ENCODE results near the gene ZKSCAN1. TPM values are rescaled to one million over a fixed set of nuclear protein-coding genes. Genes with fewer than 3 reads are reported as not detected.

ZKSCAN1 gene
- total RNA-seq, 1 experiment from 2014 or later: 29.8 TPM

- TF ChIP-seq CTCF (conservative IDR thresholded peaks at IDR 0.05): no peak
- no peak for DNase-seq
- H3K9me3 ChIP-seq (ENCODE audit: control insufficient read depth, low read depth, low read length): peaks cover 60% of the 10 kb centered on the region
These were observed 55.8 kb downstream of the ZKSCAN1 start for GRCh38 chr7:100071018-100071723.

More at GRCh38 chr7:100071018-100071723, 55.8 kb downstream of the ZKSCAN1 start:
- Histone ChIP-seq H2BK20ac (ENCODE audit: low read depth, low read length, poor library complexity, severe bottlenecking) (no peak overlapping the region), H4K91ac (ENCODE audit: insufficient read length, low read depth, low read length) (no peak overlapping the region), H2AFZ (ENCODE audit: low read length) (no peak overlapping the region), H2BK120ac (ENCODE audit: low read depth, low read length, poor library complexity, severe bottlenecking) (no peak overlapping the region), H4K20me1 (ENCODE audit: control insufficient read depth, insufficient read depth, insufficient read length) (no peaks in the 10 kb centered on the region), H3K27me3 (ENCODE audit: insufficient read depth, low read length) (no peaks in the 10 kb centered on the region), H3K79me1 (ENCODE audit: insufficient read depth, low read depth, low read length, poor library complexity, severe bottlenecking) (no peaks in the 10 kb centered on the region), H3T11ph (ENCODE audit: low read length) (no peak overlapping the region), H3K56ac (ENCODE audit: insufficient read length, low read depth, low read length) (no peak overlapping the region), H3K9ac (ENCODE audit: extremely low read depth, insufficient read length, low read length) (no peak overlapping the region), H3K4me1 (ENCODE audit: insufficient read depth, low read length) (no peaks in the 10 kb centered on the region), H2AK5ac (ENCODE audit: insufficient read length, low read length) (no peak overlapping the region), H4K5ac (ENCODE audit: insufficient read length, low read depth, low read length) (no peak overlapping the region), H3K4ac (ENCODE audit: low read depth, low read length) (no peak overlapping the region), H2BK12ac (ENCODE audit: insufficient read length, low read depth, low read length) (no peak overlapping the region), H3K18ac (ENCODE audit: insufficient read length, low read depth, low read length) (no peak overlapping the region), H2BK15ac (ENCODE audit: low read depth, low read length) (no peak overlapping the region), H2BK5ac (ENCODE audit: insufficient read length, low read length) (no peak overlapping the region), H3K27ac (ENCODE audit: insufficient read length, low read depth, low read length) (no peak overlapping the region), H4K8ac (replicated peaks; ENCODE audit: insufficient read length, low read depth, low read length) (no peak overlapping the region), H3K4me2 (ENCODE audit: insufficient read depth, insufficient read length, low read length) (no peak overlapping the region), H3K23ac (ENCODE audit: insufficient read length, low read depth, low read length) (no peak overlapping the region), H3K79me2 (ENCODE audit: insufficient read depth, low read length) (no peaks in the 10 kb centered on the region; the same call in none of the 2 replicates), H3K14ac (ENCODE audit: insufficient read depth, low read length) (no peak overlapping the region), H3K23me2 (ENCODE audit: insufficient read length, low read depth, low read length, poor library complexity, severe bottlenecking) (no peaks in the 10 kb centered on the region)
- no peaks in the 10 kb centered on the region for H3K4me1 Mint-ChIP-seq
- H3K27ac Mint-ChIP-seq: no peak overlapping the region
- H3K27me3 Mint-ChIP-seq (ENCODE audit: low read depth): peaks cover 5% of the 10 kb centered on the region; the same call in 1 of the 2 replicates
- WGBS (ENCODE audit: extremely low coverage, insufficient read length, low lambda C conversion rate): no CpG with 5 or more reads among the region's 11 CpGs
- no peak overlapping the region for H3K4me3 Mint-ChIP-seq
- peaks cover 70 to 92% (median 78%) of the 10 kb centered on the region in 3 experiments for H3K36me3 Mint-ChIP-seq (ENCODE audit: insufficient read depth in 1 of 3, low read depth in 3 of 3)
- H3K9me3 Mint-ChIP-seq: peaks cover 66 to 68% of the 10 kb centered on the region in 2 experiments

Measured in H9 (cell line).